IMR-90 (cell line): Measurements from ENCODE around the gene STAT4. TPM values are rescaled to one million over a fixed set of nuclear protein-coding genes. Genes with fewer than 3 reads are reported as not detected.

Source experiments
- ATAC-seq: fragments of 200-7000 bp; cut with Tn5 transposase; 2 replicates; pipeline ENCODE4 v1.9.1; 2020; ENCODE audit warnings: low read depth, mild to moderate bottlenecking, moderate library complexity
- BruUV-seq: library from RNA; stranded (reverse); fragments of 400-500 nt; replicated peaks from 2 replicates; lab custom pipeline; 2021; lab: Mats Ljungman, UMichigan
- CTCF ChIA-PET: fragments of 300-600 bp; formaldehyde crosslinking; extraction: SDS; loops from one replicate; lab custom pipeline; 2021; ENCODE audit warnings: antibody characterized with exemption; lab: Yijun Ruan, JAX
- POLR2A ChIA-PET: fragments of 300-600 bp; sonication (Branson Sonifier 250); formaldehyde crosslinking; loops from one replicate; lab custom pipeline; 2022; ENCODE audit warnings: antibody characterized with exemption; ENCODE audit not compliant: unreplicated experiment; lab: Charles Lee
- DNase-seq: peaks from one replicate; pipeline ENCODE4 v3.0.0; 2013
- H2AFZ ChIP-seq: replicated peaks from 2 replicates; pipeline ENCODE3; 2013; ENCODE audit warnings: low read length, mild to moderate bottlenecking; ENCODE audit not compliant: poor library complexity
- H2AK5ac ChIP-seq: 2 replicates; pipeline ENCODE4 v1.6.1; 2013; ENCODE audit warnings: low read depth, low read length, inconsistent platforms
- H2AK9ac ChIP-seq: replicated peaks from 2 replicates; pipeline ENCODE3; 2013; ENCODE audit warnings: mild to moderate bottlenecking, low read depth, low read length, moderate library complexity; ENCODE audit not compliant: poor library complexity
- H2BK120ac ChIP-seq: 2 replicates; pipeline ENCODE4 v1.6.1; 2013; ENCODE audit warnings: low read depth, low read length, inconsistent platforms
- H2BK15ac ChIP-seq: 3 replicates; pipeline ENCODE4 v1.6.1; 2013; ENCODE audit warnings: low read depth, low read length, inconsistent platforms
- H2BK20ac ChIP-seq: 2 replicates; pipeline ENCODE4 v1.6.1; 2013; ENCODE audit warnings: low read depth, mild to moderate bottlenecking, inconsistent platforms, low read length, moderate library complexity
- H2BK5ac ChIP-seq: 2 replicates; pipeline ENCODE4 v1.6.1; 2013; ENCODE audit warnings: mild to moderate bottlenecking, low read depth, low read length, inconsistent platforms; ENCODE audit not compliant: poor library complexity, severe bottlenecking
- H3K14ac ChIP-seq: replicated peaks from 2 replicates; pipeline ENCODE4 v1.6.1; 2013; ENCODE audit warnings: low read depth, low read length, inconsistent platforms
- H3K18ac ChIP-seq: 2 replicates; pipeline ENCODE4 v1.6.1; 2013; ENCODE audit warnings: low read depth, low read length, control low read depth
- H3K23ac ChIP-seq: 2 replicates; pipeline ENCODE4 v1.6.1; 2013; ENCODE audit warnings: low read depth, low read length, inconsistent platforms
- H3K27ac ChIP-seq: 2 replicates; pipeline ENCODE4 v1.5.1; 2013; ENCODE audit warnings: mild to moderate bottlenecking, control low read depth, low read length; ENCODE audit not compliant: insufficient read depth
- H3K27me3 ChIP-seq: 2 replicates; pipeline ENCODE4 v1.6.1; 2013; ENCODE audit warnings: low read length; ENCODE audit not compliant: control insufficient read depth, insufficient read depth
- H3K36me3 ChIP-seq: 2 replicates; pipeline ENCODE4 v1.6.1; 2013; ENCODE audit warnings: low read length, mixed read lengths; ENCODE audit not compliant: control insufficient read depth, insufficient read depth
- H3K4ac ChIP-seq: 2 replicates; pipeline ENCODE4 v1.6.1; 2013; ENCODE audit warnings: low read depth, low read length, inconsistent platforms
- H3K4me1 ChIP-seq: 2 replicates; pipeline ENCODE4 v1.6.1; 2013; ENCODE audit warnings: low read length, mixed read lengths; ENCODE audit not compliant: control insufficient read depth, insufficient read depth
- H3K4me2 ChIP-seq: 2 replicates; pipeline ENCODE4 v1.6.1; 2013; ENCODE audit warnings: low read depth, mild to moderate bottlenecking, control low read depth, low read length, moderate library complexity
- H3K4me3 ChIP-seq: 2 replicates; pipeline ENCODE4 v1.5.1; 2013; ENCODE audit warnings: low read depth, mild to moderate bottlenecking, control low read depth, low read length, moderate library complexity; ENCODE audit not compliant: insufficient read depth
- H3K56ac ChIP-seq: 2 replicates; pipeline ENCODE4 v1.6.1; 2013; ENCODE audit warnings: low read length, inconsistent platforms; ENCODE audit not compliant: insufficient read depth; ENCODE audit errors: extremely low read depth
- H3K79me1 ChIP-seq, 2 experiments: 2 replicates each; pipeline ENCODE4 v1.6.1; 2013; ENCODE audit warnings: low read length in 2 of 2, inconsistent platforms in 1 of 2, low read depth in 1 of 2
- H3K9ac ChIP-seq: 2 replicates; pipeline ENCODE4 v1.6.1; 2013; ENCODE audit warnings: low read depth, low read length, control low read depth
- H3K9me1 ChIP-seq: 2 replicates; pipeline ENCODE4 v1.6.1; 2013; ENCODE audit warnings: low read length, inconsistent platforms; ENCODE audit not compliant: insufficient read depth
- H3K9me3 ChIP-seq: 2 replicates; pipeline ENCODE4 v1.6.1; 2013; ENCODE audit warnings: low read length; ENCODE audit not compliant: control insufficient read depth, insufficient read depth
- H4K20me1 ChIP-seq: 2 replicates; pipeline ENCODE4 v1.6.1; 2013; ENCODE audit warnings: low read length, inconsistent platforms; ENCODE audit not compliant: insufficient read depth
- H4K5ac ChIP-seq: 2 replicates; pipeline ENCODE4 v1.6.1; 2013; ENCODE audit warnings: mild to moderate bottlenecking, low read depth, low read length, control low read depth
- H4K8ac ChIP-seq, 2 experiments: 2 replicates each; pipeline ENCODE4 v1.6.1; 2013; ENCODE audit warnings: low read depth in 2 of 2, low read length in 2 of 2, control low read depth in 1 of 2, inconsistent platforms in 1 of 2
- H4K91ac ChIP-seq: 2 replicates; pipeline ENCODE4 v1.6.1; 2013; ENCODE audit warnings: low read depth, low read length, inconsistent platforms; ENCODE audit not compliant: insufficient read depth
- BHLHE40 ChIP-seq: fragments of 150-350 bp; IDR thresholded peaks from 2 replicates; pipeline ENCODE4 v1.6.1; 2016; ENCODE audit warnings: mild to moderate bottlenecking, low read depth, low read length
- CHD1 ChIP-seq: IDR thresholded peaks from 2 replicates; pipeline ENCODE4 v1.6.1; 2012; ENCODE audit warnings: low read depth, low read length, improper control_type of control experiment
- ELK1 ChIP-seq: fragments of 150-350 bp; IDR thresholded peaks from 2 replicates; pipeline ENCODE4 v1.6.1; 2016; ENCODE audit warnings: low read depth, mild to moderate bottlenecking, low read length, moderate library complexity, borderline replicate concordance
- MAZ ChIP-seq: IDR thresholded peaks from 2 replicates; pipeline ENCODE4 v1.6.1; 2012; ENCODE audit warnings: low read depth, mild to moderate bottlenecking, low read length, improper control_type of control experiment, moderate library complexity, borderline replicate concordance
- RAD21 ChIP-seq: IDR thresholded peaks from 2 replicates; pipeline ENCODE4 v1.6.1; 2012; ENCODE audit warnings: low read length, improper control_type of control experiment
- RFX5 ChIP-seq: IDR thresholded peaks from 2 replicates; pipeline ENCODE4 v1.8.0; 2012; ENCODE audit warnings: low read depth, mild to moderate bottlenecking, low read length, moderate library complexity
- USF2 ChIP-seq: fragments of 150-350 bp; IDR thresholded peaks from 2 replicates; pipeline ENCODE4 v1.6.1; 2017; ENCODE audit warnings: mild to moderate bottlenecking, antibody characterized with exemption, low read length, low read depth
- WGBS, 2 experiments: methylation state at CpG; one replicate each; pipeline versions ENCODE4 v1.1.5 to v1.1.7; 2013; ENCODE audit warnings: missing lambda C conversion rate in 2 of 2; ENCODE audit not compliant: insufficient read length in 1 of 2; ENCODE audit errors: extremely low coverage in 2 of 2; 5-methylcytosine and 5-hydroxymethylcytosine counted together
- dilution Hi-C: fragments of 300-500 bp; cut with HindIII; formaldehyde crosslinking; loops from one replicate; pipeline ENCODE4 v1.14.3; 2018; ENCODE audit warnings: low sequenced_read_pairs; ENCODE audit not compliant: unreplicated experiment
- in situ Hi-C: fragments of 300-500 bp; cut with MboI; formaldehyde crosslinking; loops from 3 replicates; pipeline ENCODE4 v1.14.3; 2019; ENCODE audit warnings: low sequenced_read_pairs, inconsistent platforms, mixed read lengths
- intact Hi-C: fragments of 100-400 bp; cut with micrococcal nuclease; formaldehyde crosslinking; loops from 2 replicates; pipeline ENCODE4 v1.10.0; 2022
- polyA plus RNA-seq, 3 experiments: library from polyadenylated mRNA; depleted of rRNA; stranded (reverse); fragments of >200 nt; gene quantifications; 2 replicates each; pipeline ENCODE4 v1.2.3, GENCODE V29; 2012; ENCODE audit warnings: low replicate concordance in 1 of 3
- total RNA-seq: library from RNA; depleted of rRNA; stranded (reverse); fragments of >200 nt; gene quantifications from 2 replicates; pipeline ENCODE4 v1.2.3, GENCODE V29; 2012

Gene STAT4
- total and polyA plus RNA-seq, 2 of the 4 experiments (the other 2 are of a cell fraction): 0.36 to 0.48 TPM

GRCh38 chr2:191013682-191013931 is 137.2 kb downstream of the STAT4 start:
- Histone ChIP-seq H2BK120ac (peak overlapping the region; percentile 68), H2BK15ac (peak overlapping the region; percentile 16; the same call in 1 of the 3 replicates), H3K27me3 (no peaks in the 10 kb centered on the region), H3K9me1 (peaks cover 24% of the 10 kb centered on the region), H3K56ac (peak overlapping the region; percentile 64), H2AK9ac (peak overlapping the region; percentile 93), H3K4me2 (peak overlapping the region; percentile 92), H3K27ac (peak overlapping the region; percentile 82), H3K18ac (peak overlapping the region; percentile 66), H3K9me3 (no peaks in the 10 kb centered on the region), H2BK5ac (peak overlapping the region; percentile 83), H4K8ac (peak overlapping the region; percentile 19 to 59; a peak in 3 of 4 replicates), H4K5ac (peak overlapping the region; percentile 46; the same call in 1 of the 2 replicates), H2BK20ac (peak overlapping the region; percentile 11; the same call in 1 of the 2 replicates), H3K4me1 (peaks cover 12% of the 10 kb centered on the region), H3K9ac (peak overlapping the region; percentile 87), H3K4me3 (peak overlapping the region; percentile 82), H2AFZ (peak overlapping the region; percentile 93), H3K14ac (peak overlapping the region; percentile 92), H3K79me1 (peaks cover 27 to 48% of the 10 kb centered on the region in 2 experiments), H3K36me3 (peaks cover 7% of the 10 kb centered on the region; the same call in 1 of the 2 replicates), H4K20me1 (peaks cover 15% of the 10 kb centered on the region; the same call in 1 of the 2 replicates), H4K91ac (peak overlapping the region; percentile 40), H3K4ac (peak overlapping the region; percentile 68), H2AK5ac (peak overlapping the region; percentile 76), H3K23ac (peak overlapping the region; percentile 85)
- in situ Hi-C loops: no loop called here
- DNase-seq (no peak), ATAC-seq (no peak)
- TF ChIP-seq CHD1 (no peak), RFX5 (no peak), BHLHE40 (no peak), RAD21 (no peak), MAZ (no peak), ELK1 (no peak), USF2 (no peak)
- ChIA-PET POLR2A (no interaction called here), CTCF (no interaction called here)
- BruUV-seq: TSS peak; percentile 66
- intact Hi-C loops: loop anchor here (1.0 to 5.0 kb wide), 2 partner anchors 34 to 142 kb away; no protein-coding TSS in a partner anchor
- WGBS, 2 experiments: 0% methylated on average over 9 of the region's 14 CpGs; no CpG with 5 or more reads in 1 of the 2 experiments
- dilution Hi-C loops: no loop called here
